ENCODE results near the gene KLHL17.

KLHL17 gene

GRCh38 chr1:915295-916172 lies 44.9 kb upstream of the KLHL17 start:
- TF ChIP-seq EZH2phosphoT487 (IDR thresholded peaks at IDR 0.05; ENCODE audit: low read depth), result no peak
- no peak for TF ChIP-seq CTCF (IDR thresholded peaks at IDR 0.05; ENCODE audit: low read depth, low read length)
- Histone ChIP-seq H3K4me1 (ENCODE audit: low read length) (no peaks in the 10 kb centered on the region), H3K27me3 (ENCODE audit: low read depth, low read length) (peaks cover 34% of the 10 kb centered on the region)

GRCh38 chr1:916173-917075 lies 44.0 kb upstream of the KLHL17 start:
- Histone ChIP-seq H3K27ac (ENCODE audit: low read length) (no peak overlapping the region), H3K27me3 (ENCODE audit: low read depth, low read length) (peaks cover 37% of the 10 kb centered on the region), H3K4me1 (ENCODE audit: low read length) (0 out of 2 replicates have a peak, but pooled peaks cover 6% of the 10 kb centered on the region), H3K9me3 (ENCODE audit: insufficient read depth, low read length) (no peaks in the 10 kb centered on the region), H2AFZ (ENCODE audit: low read depth, low read length) (no peak overlapping the region), H3K4me3 (ENCODE audit: low read length) (no peak overlapping the region), H3K9ac (ENCODE audit: low read length) (no peak overlapping the region), H3K36me3 (replicated peaks; ENCODE audit: low read depth, low read length) (no peaks in the 10 kb centered on the region), H3K4me2 (ENCODE audit: low read length) (no peak overlapping the region), H3K79me2 (ENCODE audit: low read length) (no peaks in the 10 kb centered on the region), H4K20me1 (ENCODE audit: insufficient read depth, low read length) (no peaks in the 10 kb centered on the region)
- TF ChIP-seq CTCF (IDR thresholded peaks at IDR 0.05; ENCODE audit: low read depth, low read length), result no peak
- no peak for TF ChIP-seq EZH2phosphoT487 (IDR thresholded peaks at IDR 0.05; ENCODE audit: low read depth)

More at GRCh38 chr1:915295-916172, 44.9 kb upstream of the KLHL17 start:
- Histone ChIP-seq H3K36me3 (replicated peaks; ENCODE audit: low read depth, low read length) (no peaks in the 10 kb centered on the region), H4K20me1 (ENCODE audit: insufficient read depth, low read length) (no peaks in the 10 kb centered on the region), H3K4me2 (ENCODE audit: low read length) (no peak overlapping the region), H3K9ac (ENCODE audit: low read length) (no peak overlapping the region), H3K9me3 (ENCODE audit: insufficient read depth, low read length) (no peaks in the 10 kb centered on the region), H3K79me2 (ENCODE audit: low read length) (no peaks in the 10 kb centered on the region), H2AFZ (ENCODE audit: low read depth, low read length) (no peak overlapping the region), H3K4me3 (ENCODE audit: low read length) (no peak overlapping the region), H3K27ac (ENCODE audit: low read length) (no peak overlapping the region)

GRCh38 chr1:917076-917459 lies 43.3 kb upstream of the KLHL17 start:
- Histone ChIP-seq H3K4me1 (ENCODE audit: low read length) (0 out of 2 replicates have a peak, but pooled peaks cover 6% of the 10 kb centered on the region), H3K27ac (ENCODE audit: low read length) (no peak overlapping the region), H4K20me1 (ENCODE audit: insufficient read depth, low read length) (no peaks in the 10 kb centered on the region), H3K4me2 (ENCODE audit: low read length) (no peak overlapping the region), H3K4me3 (ENCODE audit: low read length) (no peak overlapping the region), H3K9ac (ENCODE audit: low read length) (no peak overlapping the region), H3K36me3 (replicated peaks; ENCODE audit: low read depth, low read length) (no peaks in the 10 kb centered on the region), H3K9me3 (ENCODE audit: insufficient read depth, low read length) (no peaks in the 10 kb centered on the region), H3K79me2 (ENCODE audit: low read length) (no peaks in the 10 kb centered on the region), H3K27me3 (ENCODE audit: low read depth, low read length) (peaks cover 39% of the 10 kb centered on the region), H2AFZ (ENCODE audit: low read depth, low read length) (no peak overlapping the region)
- no peak for TF ChIP-seq CTCF (IDR thresholded peaks at IDR 0.05; ENCODE audit: low read depth, low read length)
- TF ChIP-seq EZH2phosphoT487 (IDR thresholded peaks at IDR 0.05; ENCODE audit: low read depth), result no peak

All from OCI-LY3 (cell line).